GM12878 (cell line): ENCODE data around the gene COL25A1. TPM values are rescaled to one million over a fixed set of nuclear protein-coding genes. Genes with fewer than 3 reads are reported as not detected.

ENCODE experiments used
- ATAC-seq: fragments of 200-7000 bp; cut with Tn5 transposase; 3 replicates; pipeline ENCODE4 v1.9.1; 2020; ENCODE audit warnings: mild to moderate bottlenecking, moderate library complexity
- BruUV-seq: library from RNA; stranded (reverse); fragments of 400-500 nt; replicated peaks from 2 replicates; lab custom pipeline; 2021; lab: Mats Ljungman, UMichigan
- CTCF ChIA-PET: fragments of 300-600 bp; sonication (Branson Sonifier 250); formaldehyde crosslinking; extraction: SDS; loops from one replicate; lab custom pipeline; 2021; ENCODE audit warnings: inconsistent platforms; lab: Yijun Ruan, JAX
- POLR2A ChIA-PET: fragments of 350-600 bp; formaldehyde crosslinking; extraction: SDS; loops from one replicate; lab custom pipeline; 2021; ENCODE audit warnings: inconsistent platforms; lab: Charles Lee
- RAD21 ChIA-PET: fragments of 300-600 bp; sonication (Branson Sonifier 250); formaldehyde crosslinking; loops from one replicate; lab custom pipeline; 2023; ENCODE audit warnings: antibody characterized with exemption; ENCODE audit not compliant: unreplicated experiment; lab: Charles Lee
- SMC1A ChIA-PET: fragments of 300-600 bp; sonication (Branson Sonifier 250); formaldehyde crosslinking; loops from one replicate; lab custom pipeline; 2023; ENCODE audit not compliant: unreplicated experiment, uncharacterized antibody; lab: Charles Lee
- DNase-seq: peaks from one replicate; pipeline ENCODE4 v3.0.0-alpha.2; 2011; ENCODE audit warnings: low read depth, low spot score
- FAIRE-seq: peaks from 3 replicates; lab custom pipeline; 2011; peaks lifted over from hg19 to GRCh38; lab: Jason Lieb, UNC
- H2AFZ ChIP-seq: 2 replicates; pipeline ENCODE4 v1.6.0; 2011; ENCODE audit warnings: low read depth, low read length, control low read depth; ENCODE audit not compliant: control insufficient read depth
- H3K27ac ChIP-seq: 2 replicates; pipeline ENCODE4 v1.5.1; 2011; ENCODE audit warnings: control low read depth; ENCODE audit not compliant: control insufficient read depth, insufficient read depth
- H3K27me3 ChIP-seq, 2 experiments: replicated peaks in 1 of 2; 2 replicates each; pipeline versions ENCODE4 v1.6.0 to v1.6.1; 2011; ENCODE audit warnings: low read length in 1 of 2; ENCODE audit not compliant: control insufficient read depth in 2 of 2, insufficient read depth in 2 of 2
- H3K36me3 ChIP-seq, 2 experiments: 2 replicates each; pipeline ENCODE4 v1.5.1; 2011; ENCODE audit warnings: low read length in 1 of 2; ENCODE audit not compliant: control insufficient read depth in 2 of 2, insufficient read depth in 2 of 2
- H3K4me1 ChIP-seq: 2 replicates; pipeline ENCODE4 v1.6.1; 2011; ENCODE audit warnings: mild to moderate bottlenecking, low read length, moderate library complexity, mixed read lengths; ENCODE audit not compliant: control insufficient read depth, insufficient read depth
- H3K4me2 ChIP-seq: 2 replicates; pipeline ENCODE4 v1.6.0; 2011; ENCODE audit warnings: control low read depth; ENCODE audit not compliant: control insufficient read depth, insufficient read depth
- H3K4me3 ChIP-seq: fragments of 200-600 bp; sonication (generic); 2 replicates; pipeline ENCODE4 v1.5.1; 2016
- H3K79me2 ChIP-seq: 2 replicates; pipeline ENCODE4 v1.6.0; 2011; ENCODE audit warnings: low read length; ENCODE audit not compliant: control insufficient read depth, insufficient read depth
- H3K9ac ChIP-seq: 2 replicates; pipeline ENCODE4 v1.8.0; 2011; ENCODE audit warnings: low read length, control low read depth, mixed read lengths; ENCODE audit not compliant: control insufficient read depth, insufficient read depth
- H3K9me3 ChIP-seq: replicated peaks from 3 replicates; pipeline ENCODE4 v1.5.1; 2011; ENCODE audit warnings: mild to moderate bottlenecking, low read length; ENCODE audit not compliant: control insufficient read depth, insufficient read depth
- H4K20me1 ChIP-seq: 2 replicates; pipeline ENCODE4 v1.6.0; 2011; ENCODE audit not compliant: control insufficient read depth, insufficient read depth
- CHD4 ChIP-seq: fragments of 200-600 bp; sonication (generic); IDR thresholded peaks from 2 replicates; pipeline ENCODE4 v1.6.1; 2016; ENCODE audit warnings: mild to moderate bottlenecking
- CREM ChIP-seq: IDR thresholded peaks from 2 replicates; pipeline ENCODE4 v1.6.1; 2014; ENCODE audit warnings: antibody characterized with exemption, low read depth
- EGR1 ChIP-seq, 2 experiments: IDR thresholded peaks; 1 replicate in 1 of 2; 2 replicates in 1 of 2; pipeline ENCODE4 v1.6.1; 2011 to 2012; ENCODE audit warnings: low read depth in 2 of 2, low read length in 2 of 2, borderline replicate concordance in 1 of 2, mild to moderate bottlenecking in 1 of 2, moderate library complexity in 1 of 2
- ELK1 ChIP-seq: IDR thresholded peaks from 2 replicates; pipeline ENCODE4 v1.6.1; 2012; ENCODE audit warnings: low read depth, low read length, improper control_type of control experiment
- FOXK2 ChIP-seq: fragments of 450-650 bp; IDR thresholded peaks from 2 replicates; pipeline ENCODE4 v1.6.1; 2017; ENCODE audit warnings: mild to moderate bottlenecking, moderate library complexity
- JUND ChIP-seq: IDR thresholded peaks from 2 replicates; pipeline ENCODE4 v1.6.1; 2012; ENCODE audit warnings: low read depth, mild to moderate bottlenecking, low read length, improper control_type of control experiment, moderate library complexity
- MAX ChIP-seq: IDR thresholded peaks from 2 replicates; pipeline ENCODE4 v1.6.1; 2012; ENCODE audit warnings: low read depth, low read length, improper control_type of control experiment
- PAX8 ChIP-seq: fragments of 450-650 bp; IDR thresholded peaks from 2 replicates; pipeline ENCODE4 v1.6.1; 2017; ENCODE audit warnings: mild to moderate bottlenecking, moderate library complexity
- STAT1 ChIP-seq: fragments of 450-650 bp; conservative IDR thresholded peaks from 2 replicates; pipeline ENCODE4 v1.6.1; 2014; ENCODE audit warnings: antibody characterized with exemption, mild to moderate bottlenecking
- ZNF217 ChIP-seq: fragments of 450-650 bp; IDR thresholded peaks from 2 replicates; pipeline ENCODE4 v1.6.1; 2017; ENCODE audit warnings: antibody characterized with exemption, mild to moderate bottlenecking
- ZNF592 ChIP-seq: fragments of 450-650 bp; IDR thresholded peaks from 2 replicates; pipeline ENCODE4 v1.6.1; 2017; ENCODE audit warnings: mild to moderate bottlenecking, moderate library complexity
- WGBS: methylation state at CpG from one replicate; pipeline ENCODE4 v1.1.6; 2016; ENCODE audit warnings: low lambda C conversion rate; ENCODE audit not compliant: insufficient replicate concordance, insufficient coverage; ENCODE audit errors: missing lambda C conversion rate; 5-methylcytosine and 5-hydroxymethylcytosine counted together
- in situ Hi-C: fragments of 300-500 bp; cut with MboI; formaldehyde crosslinking; loops from 9 replicates; pipeline ENCODE4 v1.14.3; 2018; ENCODE audit warnings: mixed read lengths
- intact Hi-C: fragments of 100-400 bp; cut with micrococcal nuclease; formaldehyde crosslinking; loops from one replicate; pipeline ENCODE4 v1.14.2; 2022; ENCODE audit not compliant: unreplicated experiment
- polyA plus RNA-seq, 11 experiments: library from polyadenylated mRNA; depleted of rRNA in 4 of 11; unstranded in 6 of 11; stranded (reverse) in 5 of 11; fragments of >200 nt; fragmentation: Nextera tagmentation in 4 of 11; fragmentation: Illumina TruSeq in 1 of 11; extraction: Ambion mirVana in 4 of 11; extraction: Trizol in 1 of 11; gene quantifications; 1 replicate in 1 of 11; 2 replicates in 10 of 11; pipeline versions ENCODE4 v1.2.1 to v1.2.3, GENCODE V29; 2011 to 2016; ENCODE audit warnings: inconsistent platforms in 2 of 11, missing spikeins in 2 of 11, low read depth in 1 of 11
- total RNA-seq, 4 experiments: library from RNA; depleted of rRNA in 3 of 4; stranded (reverse); fragments of >200 nt in 3 of 4; fragmentation: Illumina TruSeq in 1 of 4; extraction: Trizol in 1 of 4; gene quantifications; 2 replicates each; pipeline versions ENCODE4 v1.2.1 to v1.2.3, GENCODE V29; 2013 to 2021

Gene COL25A1
- total and polyA plus RNA-seq, 10 of the 15 experiments (the other 5 are each of a cell fraction or from before 2014, with no cell fraction given) = 0.01 to 0.26 (median 0.12) TPM; not detected in 6

GRCh38 chr4:108813261-108813660 is 489.2 kb downstream of the COL25A1 start:
- Histone ChIP-seq H3K4me2 (no peak overlapping the region), H3K36me3 (no peaks in the 10 kb centered on the region), H3K27ac (no peak overlapping the region), H3K79me2 (no peaks in the 10 kb centered on the region), H3K9ac (no peak overlapping the region), H4K20me1 (no peaks in the 10 kb centered on the region), H3K4me3 (no peak overlapping the region), H2AFZ (no peak overlapping the region), H3K4me1 (no peaks in the 10 kb centered on the region), H3K27me3 (peaks cover 1 to 2% of the 10 kb centered on the region in 2 experiments; a peak in 1 of 4 replicates), H3K9me3 (no peaks in the 10 kb centered on the region)
- RAD21 ChIA-PET = no interaction called here
- SMC1A ChIA-PET = no interaction called here
- intact Hi-C loops = no loop called here
- 47% methylated on average over 3 of the region's 3 CpGs for WGBS
- TF ChIP-seq ZNF217 (no peak), FOXK2 (no peak), EGR1 (IDR thresholded peaks at IDR 0.05; ENCODE audit: borderline replicate concordance in 1 of 2, low read depth in 2 of 2, low read length in 2 of 2) (no peak), STAT1 (no peak), MAX (no peak), JUND (no peak), ELK1 (no peak), CHD4 (no peak), PAX8 (no peak), ZNF592 (no peak), CREM (no peak)
- POLR2A ChIA-PET = no interaction called here
- in situ Hi-C loops = no loop called here
- FAIRE-seq (no peak), ATAC-seq (no peak), DNase-seq (no peak)
- no TSS peak for BruUV-seq
- CTCF ChIA-PET = no interaction called here
